ENCODE results near the gene ATP13A4.

- TF ChIP-seq CTCF (IDR thresholded peaks at IDR 0.05) = no peak
- no peak for TF ChIP-seq POLR2A (IDR thresholded peaks at IDR 0.05)
- TF ChIP-seq EP300 (IDR thresholded peaks at IDR 0.05) = no peak
- TF ChIP-seq POLR2AphosphoS5 (IDR thresholded peaks at IDR 0.05) = no peak
Observed at GRCh38 chr3:193375614-193376013, 179.1 kb downstream of the ATP13A4 start.
